ENCODE measurements around the gene PHACTR1. TPM values are rescaled to one million over a fixed set of nuclear protein-coding genes. Genes with fewer than 3 reads are reported as not detected.

The PHACTR1 gene
- total and polyA plus RNA-seq, 7 donors = 0.60 to 7.5 (median 3.7) TPM

DNA sequence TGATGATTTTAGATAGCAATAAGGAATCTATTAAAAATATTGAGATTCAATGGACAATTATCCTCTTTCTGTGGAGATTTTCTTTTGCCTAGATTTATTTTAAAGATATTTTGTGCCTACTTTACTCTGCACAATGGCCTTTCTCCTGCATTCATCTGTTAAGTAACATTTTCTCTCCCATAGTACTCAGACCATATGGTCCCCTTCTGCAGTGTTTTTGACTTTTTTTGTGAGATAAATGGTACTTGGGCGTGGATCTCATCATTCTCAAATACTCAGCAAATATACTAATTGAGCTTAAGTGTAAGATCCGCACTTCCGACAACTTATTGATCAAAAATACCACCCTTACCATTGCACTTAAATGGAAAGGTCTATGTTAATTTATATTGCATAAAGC is 55.8 kb downstream of the PHACTR1 start:
- intact Hi-C loops (cut with DNase I) = no loop called here
- 68 to 89% methylated on average over 3 of the region's 3 CpGs for WGBS, 2 donors
- no peak overlapping the region for H3K4me3 ChIP-seq
- no peak for DNase-seq
- no peak overlapping the region for H3K27ac ChIP-seq
- no peaks in the 10 kb centered on the region for H3K27me3 ChIP-seq
- H3K9me3 ChIP-seq = no peaks in the 10 kb centered on the region
- H3K4me1 ChIP-seq = no peaks in the 10 kb centered on the region
- H3K36me3 ChIP-seq = no peaks in the 10 kb centered on the region
- TF ChIP-seq CTCF (IDR thresholded peaks at IDR 0.05) (no peak), POLR2A (IDR thresholded peaks at IDR 0.05) (no peak), POLR2AphosphoS5 (IDR thresholded peaks at IDR 0.05) (no peak), EP300 (IDR thresholded peaks at IDR 0.05) (no peak)

GRCh38 chr6:12776291-12776690 is 59.7 kb downstream of the PHACTR1 start:
- H3K4me3 ChIP-seq = no peak overlapping the region
- H3K4me1 ChIP-seq = no peaks in the 10 kb centered on the region
- no peaks in the 10 kb centered on the region for H3K9me3 ChIP-seq
- no peak for DNase-seq
- no peaks in the 10 kb centered on the region for H3K36me3 ChIP-seq
- intact Hi-C loops (cut with DNase I) = no loop called here
- no peak overlapping the region for H3K27ac ChIP-seq
- H3K27me3 ChIP-seq = no peaks in the 10 kb centered on the region
- no peak for TF ChIP-seq EP300 (IDR thresholded peaks at IDR 0.05)
- TF ChIP-seq POLR2AphosphoS5 (IDR thresholded peaks at IDR 0.05) = no peak
- no peak for TF ChIP-seq POLR2A (IDR thresholded peaks at IDR 0.05)
- TF ChIP-seq CTCF (IDR thresholded peaks at IDR 0.05) = no peak
- WGBS, 2 donors = 64 to 81% methylated on average over 4 of the region's 4 CpGs

GRCh38 chr6:12779772-12780171 is 63.2 kb downstream of the PHACTR1 start:
- no peak for DNase-seq
- Histone ChIP-seq H3K27me3 (no peaks in the 10 kb centered on the region), H3K4me1 (no peaks in the 10 kb centered on the region), H3K4me3 (no peak overlapping the region), H3K9me3 (no peaks in the 10 kb centered on the region), H3K27ac (no peak overlapping the region), H3K36me3 (no peaks in the 10 kb centered on the region)
- TF ChIP-seq EP300 (IDR thresholded peaks at IDR 0.05) (no peak), CTCF (IDR thresholded peaks at IDR 0.05) (no peak), POLR2A (IDR thresholded peaks at IDR 0.05) (no peak), POLR2AphosphoS5 (IDR thresholded peaks at IDR 0.05) (no peak)
- 82 to 91% methylated on average over 2 of the region's 2 CpGs for WGBS, 2 donors
- intact Hi-C loops (cut with DNase I) = no loop called here

GRCh38 chr6:12782136-12782535 is 65.6 kb downstream of the PHACTR1 start:
- H3K27me3 ChIP-seq = no peaks in the 10 kb centered on the region
- no peaks in the 10 kb centered on the region for H3K36me3 ChIP-seq
- no peak for TF ChIP-seq CTCF (IDR thresholded peaks at IDR 0.05)
- TF ChIP-seq POLR2AphosphoS5 (IDR thresholded peaks at IDR 0.05) = no peak
- no peak for TF ChIP-seq EP300 (IDR thresholded peaks at IDR 0.05)
- no peak for TF ChIP-seq POLR2A (IDR thresholded peaks at IDR 0.05)
- no peak for DNase-seq
- no peak overlapping the region for H3K27ac ChIP-seq
- H3K4me1 ChIP-seq = no peaks in the 10 kb centered on the region
- H3K9me3 ChIP-seq = no peaks in the 10 kb centered on the region
- 83 to 85% methylated on average over 5 of the region's 5 CpGs for WGBS, 2 donors
- H3K4me3 ChIP-seq = no peak overlapping the region
- intact Hi-C loops (cut with DNase I) = no loop called here

DNA sequence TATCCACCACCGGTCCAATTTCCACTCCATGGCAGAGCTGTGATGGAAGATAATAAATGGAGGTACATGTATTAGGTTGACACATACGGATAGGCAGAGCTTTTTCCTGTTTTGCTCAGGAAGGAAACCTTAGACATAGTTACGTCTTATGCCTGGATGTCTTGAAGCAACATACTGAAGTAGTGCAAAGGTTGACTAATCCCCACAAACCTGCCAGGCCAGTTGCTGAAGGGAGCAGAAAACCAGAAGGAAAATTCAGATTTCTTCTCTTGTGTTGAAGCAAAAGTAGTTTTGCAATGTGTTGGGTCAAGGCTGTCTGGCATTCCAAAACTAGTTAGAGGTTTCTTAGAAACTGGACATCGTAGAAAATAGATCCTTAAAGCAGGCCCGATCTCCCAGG is 68.7 kb downstream of the PHACTR1 start:
- no peak for DNase-seq
- H3K36me3 ChIP-seq = no peaks in the 10 kb centered on the region
- TF ChIP-seq CTCF (IDR thresholded peaks at IDR 0.05) (no peak), POLR2A (IDR thresholded peaks at IDR 0.05) (no peak), POLR2AphosphoS5 (IDR thresholded peaks at IDR 0.05) (no peak), EP300 (IDR thresholded peaks at IDR 0.05) (no peak)
- H3K27ac ChIP-seq = no peak overlapping the region
- no peaks in the 10 kb centered on the region for H3K9me3 ChIP-seq
- WGBS, 2 donors = 83 to 86% methylated on average over 5 of the region's 5 CpGs
- H3K27me3 ChIP-seq = no peaks in the 10 kb centered on the region
- intact Hi-C loops (cut with DNase I) = no loop called here
- H3K4me3 ChIP-seq = no peak overlapping the region
- H3K4me1 ChIP-seq = no peaks in the 10 kb centered on the region
